ENCODE data around the gene FUNDC2.

The FUNDC2 gene

GRCh38 chrX:155020591-155020990 lies 6.1 kb upstream of the FUNDC2 start:
- DNase-seq: no peak
- in situ Hi-C loops (cut with MboI; ENCODE audit: low pct_unique_long_range_greater_than_20kb, low sequenced_read_pairs): no loop called here

DNA sequence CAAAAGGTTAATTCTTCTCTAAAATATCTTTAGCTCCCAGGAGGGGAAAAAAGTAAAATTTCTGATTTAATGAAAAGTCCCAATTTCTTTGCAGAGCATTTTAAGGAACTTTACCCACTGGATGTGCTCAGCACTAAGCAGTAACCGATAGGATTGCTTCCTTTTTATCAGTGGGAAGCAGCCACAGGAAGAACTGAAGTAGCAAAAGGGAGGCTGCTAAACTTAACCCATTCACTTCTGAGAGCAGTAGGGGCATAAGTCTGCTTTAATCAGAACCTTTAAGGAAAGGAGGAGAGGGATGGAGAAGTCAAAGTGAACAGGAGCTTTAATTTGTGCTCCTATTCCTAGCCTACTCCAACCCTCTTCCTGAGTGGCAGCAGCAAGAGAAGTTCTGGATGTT lies 4.1 kb upstream of the FUNDC2 start, which contains the start of gene F8:
TSS of gene F8 (minus strand) at position 139 of the 400 bp plus-strand sequence. CDS start 171 bp downstream, outside the sequence.
- in situ Hi-C loops (cut with MboI; ENCODE audit: low pct_unique_long_range_greater_than_20kb, low sequenced_read_pairs): no loop called here
- peak; percentile 37 for DNase-seq

DNA sequence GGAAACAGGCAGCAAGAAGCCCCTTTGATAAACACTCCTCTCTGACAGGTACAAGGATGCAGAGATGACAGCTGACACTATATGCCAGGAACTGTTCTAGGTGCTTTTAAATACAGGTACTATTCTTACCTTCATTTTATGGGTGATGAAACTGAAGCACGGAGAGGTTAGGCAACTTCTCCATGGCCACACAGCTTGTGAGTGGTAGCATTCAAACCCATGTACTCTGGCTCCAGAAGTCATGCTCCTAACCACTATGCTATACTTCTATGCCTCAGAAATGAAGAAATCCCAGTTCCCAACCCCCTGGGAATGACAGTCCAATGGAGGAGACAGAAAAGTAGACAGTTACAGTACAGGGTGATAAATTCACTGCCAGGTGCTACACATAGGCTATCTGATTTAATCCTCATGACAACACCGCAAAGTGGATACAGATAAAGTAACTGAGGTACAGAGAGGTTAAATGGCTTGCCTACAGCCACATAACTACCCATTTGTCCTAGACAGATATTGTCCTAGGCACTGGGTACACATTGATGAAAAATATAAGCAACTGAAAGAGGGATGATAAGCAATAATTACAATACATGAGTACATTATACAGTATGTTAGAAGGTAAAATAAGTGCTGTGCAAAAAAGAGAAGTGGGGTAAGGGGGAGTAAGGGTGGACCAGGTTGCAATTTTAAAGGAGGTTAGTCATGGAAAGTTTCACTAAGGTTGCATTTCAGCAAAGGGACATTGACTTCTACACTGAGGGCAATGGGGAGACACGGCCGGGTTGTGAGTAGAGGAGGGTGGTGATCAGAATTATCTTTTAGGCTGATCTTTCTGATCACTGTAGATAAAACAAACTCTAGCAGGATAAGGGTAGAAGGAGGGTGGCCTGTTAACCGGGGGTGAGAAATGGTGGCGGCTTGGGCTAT lies 2.5 kb upstream of the FUNDC2 start:
- in situ Hi-C loops (cut with MboI; ENCODE audit: low pct_unique_long_range_greater_than_20kb, low sequenced_read_pairs): no loop called here
- peak; percentile 25 for DNase-seq

GRCh38 chrX:155026420-155026726 lies 271 bp upstream of the FUNDC2 start:
- in situ Hi-C loops (cut with MboI; ENCODE audit: low pct_unique_long_range_greater_than_20kb, low sequenced_read_pairs): no loop called here
- DNase-seq: no peak

DNA sequence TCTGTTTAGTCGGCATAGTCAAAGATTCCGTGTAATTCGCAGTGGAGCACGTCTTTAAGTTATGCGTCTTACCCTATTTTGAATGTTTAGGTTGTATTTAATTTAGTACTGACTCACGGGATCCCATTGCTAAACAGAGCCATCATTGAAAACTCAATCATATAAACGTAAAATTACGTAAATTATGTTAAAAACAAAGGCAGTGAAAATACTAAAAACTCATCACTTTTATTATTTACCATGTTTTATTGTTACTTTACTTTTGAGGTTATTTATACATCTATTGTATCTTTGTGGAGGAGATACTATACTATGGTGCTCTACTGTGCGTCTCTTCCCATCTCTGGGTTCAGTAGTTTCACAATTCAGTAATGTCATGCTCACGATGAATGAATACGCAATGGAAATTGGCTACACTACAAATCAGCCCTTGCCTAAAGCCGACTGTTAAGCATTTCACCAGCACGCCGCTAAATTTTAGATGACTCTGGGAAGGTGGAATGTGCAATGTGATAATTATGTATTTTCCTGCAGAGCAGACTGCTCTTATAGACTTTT lies 944 bp downstream of the FUNDC2 start:
- in situ Hi-C loops (cut with MboI; ENCODE audit: low pct_unique_long_range_greater_than_20kb, low sequenced_read_pairs): no loop called here
- DNase-seq: peak; percentile 51

GRCh38 chrX:155028129-155028528 lies 1.5 kb downstream of the FUNDC2 start:
- in situ Hi-C loops (cut with MboI; ENCODE audit: low pct_unique_long_range_greater_than_20kb, low sequenced_read_pairs): no loop called here
- no peak for DNase-seq

DNA sequence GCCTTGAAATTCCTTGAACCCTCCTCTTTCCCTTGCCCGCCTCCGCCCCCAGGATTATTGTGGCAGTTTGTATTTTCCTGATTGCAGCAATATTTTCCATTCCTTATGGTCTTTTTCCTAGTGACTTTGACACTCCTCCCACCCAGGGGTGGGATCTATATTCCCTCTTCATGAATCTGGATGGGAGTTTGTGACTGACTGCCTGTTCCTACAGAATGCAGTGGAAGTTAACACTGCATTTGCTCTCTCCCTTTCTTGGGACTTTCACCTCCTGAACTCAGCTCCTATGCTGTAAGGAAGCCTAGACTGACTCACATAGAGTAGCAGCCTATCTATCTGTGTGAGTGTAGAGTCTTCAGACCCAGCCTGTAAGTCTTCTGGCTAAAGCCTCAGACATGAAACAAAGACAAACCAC lies 2.2 kb downstream of the FUNDC2 start:
- DNase-seq: no peak
- in situ Hi-C loops (cut with MboI; ENCODE audit: low pct_unique_long_range_greater_than_20kb, low sequenced_read_pairs): no loop called here

- in situ Hi-C loops (cut with MboI; ENCODE audit: low pct_unique_long_range_greater_than_20kb, low sequenced_read_pairs): no loop called here
- DNase-seq: no peak
These were observed 5.0 kb downstream of the FUNDC2 start for GRCh38 chrX:155031657-155032056.

DNA sequence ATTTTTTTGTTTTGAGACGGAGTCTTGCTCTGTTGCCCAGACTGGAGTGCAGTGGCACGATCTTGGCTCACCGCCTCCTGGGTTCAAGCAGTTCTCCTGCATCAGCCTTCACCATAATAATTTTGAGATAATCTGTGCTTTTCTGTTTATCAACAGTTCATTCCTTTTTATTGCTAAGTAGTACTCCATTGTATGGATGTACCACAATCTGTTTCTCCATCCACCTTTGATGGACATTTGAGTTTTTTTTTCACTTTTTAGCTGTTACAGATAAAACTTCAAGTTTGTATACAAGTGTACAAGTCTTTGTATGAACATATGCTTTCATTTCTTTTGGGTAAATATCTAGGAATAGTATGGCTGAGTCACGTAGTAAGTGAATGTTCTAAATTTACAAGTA lies 9.0 kb downstream of the FUNDC2 start:
- in situ Hi-C loops (cut with MboI; ENCODE audit: low pct_unique_long_range_greater_than_20kb, low sequenced_read_pairs): no loop called here
- DNase-seq: no peak

GRCh38 chrX:155046129-155046810 lies 19.6 kb downstream of the FUNDC2 start:
- DNase-seq: no peak
- in situ Hi-C loops (cut with MboI; ENCODE audit: low pct_unique_long_range_greater_than_20kb, low sequenced_read_pairs): no loop called here

DNA sequence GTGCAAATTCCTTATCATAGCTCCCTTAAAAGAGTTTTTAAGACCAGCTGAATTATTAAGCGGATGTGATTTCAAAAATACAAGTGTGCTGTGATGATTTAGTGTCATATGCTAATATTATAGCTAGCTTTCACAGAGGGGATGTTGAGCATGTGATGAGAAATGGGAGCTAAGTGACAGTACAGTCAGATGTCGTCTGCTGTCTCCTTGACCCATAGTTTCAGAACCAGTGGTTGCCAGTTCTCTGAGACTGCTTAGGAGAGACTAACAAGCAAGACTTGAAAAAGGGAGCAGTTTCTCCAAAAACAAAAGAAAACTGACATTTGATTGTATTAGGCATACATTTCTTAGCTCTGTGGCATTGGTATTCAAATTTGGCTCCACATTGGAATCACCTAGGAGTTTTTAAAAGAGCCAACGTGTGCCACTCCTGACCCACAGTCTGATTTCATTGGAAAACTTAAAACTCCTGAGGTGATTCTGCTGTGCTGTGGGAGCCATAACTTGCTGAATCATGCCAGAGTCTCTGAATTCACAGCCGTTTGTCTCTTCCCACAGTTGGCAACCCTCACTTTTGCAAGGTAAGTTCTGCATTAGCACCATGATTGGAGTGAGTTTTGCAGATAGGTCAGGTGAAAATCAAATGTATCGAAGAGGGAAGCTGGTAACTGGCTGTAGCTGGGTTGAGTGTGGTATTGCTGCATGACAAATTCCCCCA lies 20.3 kb downstream of the FUNDC2 start:
- in situ Hi-C loops (cut with MboI; ENCODE audit: low pct_unique_long_range_greater_than_20kb, low sequenced_read_pairs): no loop called here

DNA sequence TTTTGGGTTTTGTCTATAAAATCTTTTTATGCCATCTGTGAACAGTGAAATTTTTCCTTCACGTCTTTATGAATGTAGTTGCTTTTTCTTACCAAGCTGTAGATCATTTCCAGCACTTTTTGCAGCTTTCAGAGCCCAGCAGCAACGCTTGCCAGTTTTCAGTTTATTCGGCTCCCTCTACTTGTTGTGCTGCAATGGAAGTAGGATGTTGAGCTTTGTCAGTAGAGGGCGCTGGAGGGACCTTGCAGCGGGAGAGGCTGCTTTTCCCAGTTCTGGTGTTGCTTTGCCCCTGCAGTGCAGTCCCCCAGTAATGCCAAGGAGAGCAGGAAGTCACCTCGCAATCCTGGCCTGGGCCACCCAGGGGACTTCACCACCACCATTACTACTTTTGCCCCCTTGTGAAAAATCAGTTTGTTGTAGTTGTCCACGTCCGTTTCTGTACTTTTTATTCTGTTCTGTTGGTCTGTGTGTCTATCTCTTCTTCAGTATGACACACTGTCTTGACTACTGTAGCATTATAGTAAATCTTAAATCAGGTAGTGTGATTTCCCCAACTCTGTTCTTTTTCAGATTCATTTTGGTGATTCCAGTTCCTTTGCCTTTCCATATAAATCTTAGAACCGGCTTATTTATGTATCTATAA lies 22.5 kb downstream of the FUNDC2 start:
- in situ Hi-C loops (cut with MboI; ENCODE audit: low pct_unique_long_range_greater_than_20kb, low sequenced_read_pairs): no loop called here
- peak; percentile 80 for DNase-seq

More for the DNA sequence above, 20.3 kb downstream of the FUNDC2 start:
- no peak for DNase-seq

DNA sequence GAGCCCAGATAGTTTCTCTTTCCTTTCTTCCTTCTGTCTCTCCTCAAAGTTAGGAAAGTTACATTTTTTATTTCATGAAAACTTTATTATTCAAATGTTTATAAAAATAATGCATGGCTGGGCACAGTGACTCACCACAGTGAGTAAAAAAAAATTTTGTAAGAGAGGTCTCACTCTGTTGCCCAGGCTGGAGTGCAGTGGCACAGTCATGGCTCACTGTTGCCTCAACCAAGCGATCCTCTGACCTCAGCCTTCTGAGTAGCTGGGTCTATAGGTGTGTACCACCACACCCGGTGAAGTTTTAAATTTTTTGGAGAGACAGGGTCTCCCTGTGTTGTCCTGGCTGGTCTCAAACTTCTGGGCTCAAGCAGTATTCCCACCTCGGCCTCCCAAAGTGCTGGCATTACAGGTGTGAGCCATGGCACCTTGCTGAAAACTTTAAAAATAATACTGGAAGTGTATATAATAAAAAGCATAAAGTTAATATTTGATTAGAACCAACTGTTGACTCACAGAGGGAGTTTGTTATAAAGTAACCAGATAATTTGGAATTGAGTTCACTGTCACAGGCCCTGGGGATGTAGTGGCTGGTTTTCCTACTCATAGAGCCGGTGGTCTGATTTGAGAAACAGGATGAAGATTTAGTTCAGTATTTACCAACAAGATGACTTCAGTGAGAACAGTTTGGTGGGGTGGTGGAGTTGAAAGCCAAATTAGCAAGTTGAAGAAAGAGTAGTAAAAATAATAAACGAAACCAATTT lies 26.3 kb downstream of the FUNDC2 start:
- in situ Hi-C loops (cut with MboI; ENCODE audit: low pct_unique_long_range_greater_than_20kb, low sequenced_read_pairs): no loop called here

DNA sequence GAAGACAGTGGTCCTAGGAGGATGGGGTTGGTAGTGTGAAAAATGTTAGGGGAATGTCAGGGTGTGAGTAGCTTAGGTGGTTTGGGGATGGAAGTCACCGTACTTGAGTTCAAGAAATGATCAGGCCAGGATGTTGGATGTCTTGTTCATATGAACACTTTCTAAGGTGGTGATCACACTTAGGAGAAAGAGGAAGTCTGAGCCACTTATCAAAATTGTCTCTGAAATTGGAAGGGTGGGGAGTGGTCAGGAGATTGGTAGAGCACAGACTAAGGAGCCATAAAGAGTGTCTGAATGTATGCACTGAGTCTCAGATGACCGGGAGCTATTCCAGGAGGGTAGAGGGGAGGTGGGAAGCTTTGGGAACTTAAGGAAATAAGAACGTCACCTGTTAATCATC lies 27.0 kb downstream of the FUNDC2 start:
- in situ Hi-C loops (cut with MboI; ENCODE audit: low pct_unique_long_range_greater_than_20kb, low sequenced_read_pairs): no loop called here
- DNase-seq: no peak

More for the DNA sequence above, 26.3 kb downstream of the FUNDC2 start:
- DNase-seq: no peak

DNA sequence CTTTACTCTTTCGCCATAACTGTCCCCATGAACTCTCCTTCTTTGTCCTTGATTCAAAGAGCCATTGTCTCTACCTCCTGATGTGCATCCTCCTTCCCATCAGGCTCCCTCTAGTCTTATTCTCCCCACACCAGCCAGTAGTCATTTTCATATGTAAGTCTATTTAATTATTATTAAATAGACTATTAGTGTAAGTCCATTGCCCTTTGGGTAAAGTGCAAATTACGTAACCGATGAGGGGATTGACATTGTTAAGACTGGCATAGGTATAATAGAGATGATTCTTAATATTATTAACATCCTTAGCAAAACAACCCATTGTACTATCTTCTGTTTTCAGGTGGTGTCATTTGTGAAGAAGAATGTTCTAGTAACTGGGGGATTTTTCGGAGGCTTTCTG lies 27.6 kb downstream of the FUNDC2 start:
- in situ Hi-C loops (cut with MboI; ENCODE audit: low pct_unique_long_range_greater_than_20kb, low sequenced_read_pairs): no loop called here
- DNase-seq: no peak

DNA sequence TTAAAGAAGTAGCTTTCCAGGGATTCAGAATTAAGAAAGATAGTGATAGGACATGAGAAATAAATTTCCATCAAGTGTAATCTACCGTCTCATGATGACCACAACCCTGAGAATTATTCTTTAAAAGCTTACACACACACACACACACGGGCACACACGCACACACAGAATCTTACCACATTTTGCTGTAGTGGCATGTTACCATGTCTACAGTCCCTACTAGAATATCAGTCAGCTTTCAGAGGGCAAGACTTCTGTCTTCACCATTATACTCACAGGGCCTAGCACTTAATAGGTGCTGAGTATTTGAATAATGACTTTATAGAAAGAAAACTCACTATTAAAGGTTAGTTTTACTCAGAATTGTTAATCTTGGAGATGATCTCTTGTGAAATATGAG lies 28.9 kb downstream of the FUNDC2 start:
- in situ Hi-C loops (cut with MboI; ENCODE audit: low pct_unique_long_range_greater_than_20kb, low sequenced_read_pairs): no loop called here
- no peak for DNase-seq

DNA sequence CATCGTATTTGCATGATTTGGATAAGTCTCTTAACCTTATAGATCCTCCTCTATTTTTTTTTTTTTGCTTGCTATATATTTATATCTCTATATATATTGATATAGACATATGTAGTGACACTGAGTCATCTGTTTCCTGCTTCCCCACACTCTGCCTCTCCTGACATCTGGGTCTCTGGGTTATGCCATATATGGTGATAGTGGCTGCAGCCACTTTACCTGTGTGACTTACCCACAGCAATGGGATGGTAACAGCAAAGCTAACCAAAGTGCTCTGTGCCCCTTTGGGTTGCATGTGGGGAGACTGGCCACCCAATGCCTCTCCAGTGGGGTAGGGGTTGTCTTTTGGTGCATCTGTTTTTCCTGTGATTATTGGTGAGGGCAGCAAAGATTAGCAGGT lies 29.8 kb downstream of the FUNDC2 start:
- DNase-seq: no peak
- in situ Hi-C loops (cut with MboI; ENCODE audit: low pct_unique_long_range_greater_than_20kb, low sequenced_read_pairs): no loop called here

Data from KBM-7 (cell line).